LHCN-M2 (cell line): ENCODE measurements around the gene TPD52L1. TPM values are rescaled to one million over a fixed set of nuclear protein-coding genes. Genes with fewer than 3 reads are reported as not detected.

Experiments
- DNase-seq: peaks from one replicate; pipeline ENCODE4 v3.0.0-alpha.2; 2012; ENCODE audit warnings: low read depth
- total RNA-seq: library from RNA; depleted of rRNA; stranded (reverse); fragments of >200 nt; gene quantifications from 2 replicates; pipeline ENCODE4 v1.2.3, GENCODE V29; 2014

The TPD52L1 gene
- total RNA-seq, 1 experiment from 2014 or later: 1.5 TPM

DNA sequence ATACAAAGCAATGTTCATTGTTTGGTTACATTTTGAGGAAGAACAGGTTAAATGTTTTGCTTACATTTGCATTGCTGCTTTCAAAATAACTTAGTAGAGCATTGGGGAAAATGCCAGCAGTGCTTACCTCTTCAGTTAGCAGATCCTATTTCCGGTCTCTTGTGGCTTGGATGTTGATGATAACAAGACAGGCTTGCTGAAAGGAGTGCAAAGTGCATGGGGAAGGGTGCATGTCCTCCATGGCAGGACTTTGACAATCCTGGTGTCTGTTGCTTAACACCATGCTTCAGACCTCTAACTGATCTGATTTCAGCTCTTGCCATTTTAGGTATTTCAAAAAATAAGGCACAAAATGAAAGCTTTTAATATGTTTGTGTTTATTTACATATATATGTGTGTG is 21.1 kb downstream of the TPD52L1 start:
- DNase-seq: no peak

DNA sequence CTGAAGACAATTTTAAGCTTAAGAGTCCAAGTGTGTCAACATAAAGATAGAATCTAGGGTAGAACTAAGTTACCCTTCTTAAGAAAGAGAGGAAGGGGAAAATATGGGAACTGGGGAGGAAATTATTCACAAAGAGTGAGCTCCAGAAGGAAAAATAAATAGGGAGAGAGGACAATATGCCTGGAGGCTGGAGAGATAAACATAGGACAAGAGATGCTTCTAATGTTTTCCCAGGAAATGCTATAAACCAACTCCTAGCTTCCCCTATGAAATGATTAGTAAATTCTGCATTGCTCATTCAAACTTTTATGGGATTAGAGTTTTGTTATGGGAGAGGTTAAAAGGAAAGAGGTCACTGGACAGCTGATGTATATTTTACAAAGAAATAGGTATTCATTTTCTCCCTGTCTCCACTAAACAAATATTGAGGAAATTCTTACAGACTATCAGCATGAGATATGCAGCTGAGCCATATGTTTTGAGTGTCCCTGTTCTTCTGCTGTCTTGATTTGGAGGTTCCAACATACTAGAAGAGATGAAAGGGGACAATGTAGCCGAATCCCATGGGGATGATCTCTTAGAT is 22.0 kb downstream of the TPD52L1 start:
- DNase-seq: no peak

DNA sequence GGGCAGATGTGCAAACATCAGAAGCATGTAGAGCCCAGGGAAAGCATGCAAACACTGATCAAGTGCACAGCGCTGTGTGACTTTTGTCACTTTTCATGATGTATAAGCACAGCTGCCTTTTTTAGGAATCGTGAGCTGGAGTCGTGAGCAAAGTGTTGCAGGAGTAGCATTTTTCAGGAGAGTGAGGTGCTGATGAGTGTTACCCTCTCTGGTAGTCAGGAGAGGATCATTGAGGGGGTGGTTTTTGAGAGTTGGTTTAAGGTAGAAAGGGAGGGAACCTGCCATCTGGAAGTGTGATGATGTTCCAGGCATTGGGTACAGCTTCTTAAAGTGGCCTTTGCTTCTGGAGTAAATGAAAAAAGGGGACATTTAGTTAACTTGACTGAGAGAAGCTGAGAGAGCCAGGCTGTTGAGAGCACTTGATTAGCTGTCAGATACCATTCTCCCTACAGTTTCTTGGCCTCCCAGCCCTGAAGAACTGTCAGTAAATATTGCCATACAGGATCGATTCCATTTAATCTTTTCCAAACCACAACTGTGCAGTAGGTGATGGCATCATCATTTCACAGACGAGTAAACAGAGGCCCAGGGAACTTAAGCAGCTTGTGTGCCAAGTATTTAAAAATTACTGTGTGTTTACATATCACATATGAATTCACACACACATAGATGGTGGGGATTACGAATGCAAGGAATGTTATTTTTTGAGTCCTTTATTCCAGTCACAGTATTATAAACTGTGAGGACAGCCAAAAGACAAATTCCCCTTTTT is 28.9 kb downstream of the TPD52L1 start:
- no peak for DNase-seq

DNA sequence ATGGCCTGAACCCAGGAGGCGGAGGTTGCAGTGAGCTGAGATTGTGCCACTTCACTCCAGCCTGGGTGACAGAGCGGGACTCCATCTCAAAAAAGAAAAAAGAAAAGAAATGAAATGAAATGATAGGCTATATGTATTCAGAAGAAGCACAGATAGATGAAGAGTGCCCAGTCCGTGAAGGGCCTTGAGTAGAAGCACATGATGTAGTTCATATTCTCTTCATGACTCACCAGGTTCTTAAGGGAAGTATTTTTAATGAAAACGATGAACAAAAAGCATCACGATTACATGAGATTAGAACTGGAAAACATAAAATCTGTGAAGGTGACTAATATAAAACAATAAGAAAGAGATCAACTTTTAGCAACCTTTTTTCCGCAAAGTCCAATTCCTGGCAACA is 29.8 kb downstream of the TPD52L1 start:
- peak; percentile 60 for DNase-seq

DNA sequence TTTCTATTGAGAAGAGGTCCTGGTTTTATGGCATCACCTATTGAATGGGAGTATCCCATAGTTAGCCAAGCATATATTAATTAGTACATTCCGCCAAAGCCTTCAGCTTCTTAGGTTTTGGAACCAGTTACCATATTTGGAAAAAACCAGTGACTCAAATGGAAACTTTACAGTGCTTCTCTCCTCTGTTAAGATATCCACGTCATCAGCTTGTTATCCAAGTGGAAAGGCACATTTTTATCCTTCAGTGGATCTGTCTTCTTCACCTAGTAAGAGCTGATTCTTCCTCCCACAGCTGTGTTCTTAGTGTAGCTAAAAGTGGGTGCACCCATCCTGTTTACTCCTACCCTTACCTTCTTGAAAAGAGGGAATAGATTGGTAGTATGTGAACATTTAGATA is 34.5 kb downstream of the TPD52L1 start:
- DNase-seq: no peak

DNA sequence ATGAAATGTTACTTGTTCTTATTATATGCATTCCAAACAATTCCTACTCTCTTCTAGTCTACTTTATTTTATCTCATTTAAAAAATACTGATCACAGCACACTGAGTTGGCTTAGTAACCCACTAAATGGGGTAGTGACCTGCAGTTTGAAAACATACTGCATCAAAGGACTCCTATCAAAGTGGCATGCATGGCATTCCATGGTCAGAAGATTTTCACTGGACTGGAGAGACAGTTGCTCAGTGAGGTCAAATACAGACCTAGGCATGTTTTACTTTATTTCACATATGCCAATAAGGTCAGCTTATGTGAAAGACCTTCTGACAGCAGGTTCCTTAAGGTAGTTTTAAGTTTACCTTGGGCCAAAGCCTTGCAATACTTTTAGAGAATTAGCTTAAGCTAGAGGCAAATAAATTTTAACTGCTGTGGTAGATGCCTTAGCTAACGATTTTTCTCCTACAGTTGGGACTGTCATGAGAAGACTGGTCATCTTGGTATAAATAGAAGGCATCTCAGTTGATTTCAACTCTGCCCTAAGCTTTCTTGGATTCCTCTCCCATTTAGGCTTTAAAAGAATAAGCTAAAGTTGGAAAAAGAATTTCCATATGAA is 35.1 kb downstream of the TPD52L1 start:
- DNase-seq: no peak

DNA sequence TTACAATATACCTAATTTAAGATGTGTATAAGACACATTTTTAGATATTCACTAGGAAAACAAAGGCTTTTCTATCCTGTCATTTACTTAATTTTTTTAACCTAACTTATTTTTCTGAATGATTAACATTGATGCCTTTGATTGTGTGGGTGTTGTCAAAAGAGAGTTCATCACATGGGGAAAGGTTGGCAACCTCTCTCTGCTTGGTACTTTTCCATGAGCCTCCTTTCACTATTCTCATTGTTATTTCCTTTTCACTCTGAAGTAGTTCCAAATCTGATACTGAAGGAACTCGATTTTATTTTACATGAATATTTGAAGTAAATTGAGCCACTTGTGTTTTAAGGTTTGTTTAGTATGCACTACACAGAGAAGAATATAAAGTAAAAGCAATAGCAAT is 35.9 kb downstream of the TPD52L1 start:
- DNase-seq: no peak

DNA sequence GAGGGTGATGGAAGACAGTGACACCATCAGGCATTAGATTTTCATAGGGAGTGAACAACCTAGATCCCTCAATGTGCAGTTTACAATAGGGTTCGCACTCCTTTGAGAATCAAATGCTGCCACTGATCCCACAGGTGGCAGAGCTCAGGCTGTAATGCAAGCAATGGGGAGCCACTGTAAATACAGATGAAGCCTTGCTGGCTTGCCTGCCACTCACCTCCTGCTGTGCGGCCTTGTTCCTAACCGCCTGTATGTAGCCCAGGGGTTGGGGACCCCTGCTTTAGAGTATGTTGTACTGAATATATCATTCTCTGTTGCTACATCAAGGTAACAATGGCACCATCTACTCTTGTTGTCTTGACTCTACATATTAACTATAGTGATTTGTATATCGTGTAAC is 37.1 kb downstream of the TPD52L1 start:
- DNase-seq: no peak

DNA sequence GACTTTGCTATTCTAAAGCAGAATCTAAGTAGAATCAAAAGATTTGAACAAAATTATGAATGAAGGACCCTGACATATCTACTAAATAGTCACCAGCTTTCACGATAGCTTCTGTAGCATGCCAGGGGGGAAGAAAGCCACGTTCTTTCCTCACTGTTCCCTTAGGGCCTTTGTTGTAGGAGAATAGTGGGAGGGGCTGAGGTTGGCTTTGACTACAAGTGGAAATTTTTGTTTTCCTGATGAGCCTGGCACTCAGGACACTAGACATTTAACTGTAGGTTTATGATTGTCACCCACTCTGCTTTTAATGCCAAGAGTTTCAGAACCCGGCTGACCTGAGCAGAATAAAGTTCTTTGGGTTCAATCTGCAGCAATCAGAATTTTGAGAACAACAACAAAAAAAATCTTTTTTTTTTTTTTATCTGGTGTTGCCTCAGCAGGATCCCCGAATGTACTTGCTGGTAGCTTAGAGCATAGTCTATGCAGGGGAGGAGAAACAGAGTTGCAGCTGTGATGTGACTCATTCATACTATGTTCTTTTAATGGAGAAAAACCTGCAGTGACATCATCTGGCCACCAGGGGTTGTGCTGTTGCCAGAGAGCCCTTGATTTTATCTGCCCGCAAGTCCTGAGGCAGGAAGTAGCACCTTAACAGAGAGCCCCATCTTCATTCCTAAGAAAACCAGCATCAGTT is 38.5 kb downstream of the TPD52L1 start:
- DNase-seq: peak; percentile 92

DNA sequence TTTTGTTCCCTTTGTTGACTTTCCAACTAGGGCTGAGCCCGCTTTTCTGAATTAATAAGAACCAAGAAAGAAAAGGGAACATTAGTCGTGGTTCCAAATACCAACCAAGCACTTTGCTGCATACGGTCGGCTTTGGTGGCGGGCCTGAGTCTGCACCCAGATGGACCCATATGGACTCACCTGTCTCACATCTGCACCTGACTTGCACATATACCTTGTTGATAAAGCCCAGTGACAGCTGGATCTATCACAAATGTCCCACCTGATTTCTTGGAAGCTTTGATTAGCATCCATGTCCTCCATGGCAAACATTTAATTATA is 39.0 kb downstream of the TPD52L1 start:
- no peak for DNase-seq

DNA sequence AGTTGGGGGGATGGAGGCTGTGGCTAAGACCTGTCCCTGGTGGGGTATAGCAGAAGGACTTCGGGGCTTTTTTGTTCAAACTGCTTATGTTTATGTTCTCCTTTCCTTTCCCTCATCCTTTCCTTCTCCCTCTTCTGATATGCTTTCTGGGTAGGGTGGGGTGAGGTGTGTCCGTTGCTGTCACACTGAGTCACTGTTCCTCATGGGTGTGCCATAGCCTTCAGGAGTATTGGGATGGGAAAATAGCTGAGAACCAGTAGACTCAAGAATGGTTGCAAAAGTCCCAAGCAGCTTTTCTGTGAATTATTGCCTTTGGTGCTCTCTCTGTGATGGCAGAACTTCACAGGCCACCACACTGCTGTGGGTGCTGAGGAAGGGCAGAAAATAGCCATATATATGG is 39.6 kb downstream of the TPD52L1 start:
- no peak for DNase-seq

DNA sequence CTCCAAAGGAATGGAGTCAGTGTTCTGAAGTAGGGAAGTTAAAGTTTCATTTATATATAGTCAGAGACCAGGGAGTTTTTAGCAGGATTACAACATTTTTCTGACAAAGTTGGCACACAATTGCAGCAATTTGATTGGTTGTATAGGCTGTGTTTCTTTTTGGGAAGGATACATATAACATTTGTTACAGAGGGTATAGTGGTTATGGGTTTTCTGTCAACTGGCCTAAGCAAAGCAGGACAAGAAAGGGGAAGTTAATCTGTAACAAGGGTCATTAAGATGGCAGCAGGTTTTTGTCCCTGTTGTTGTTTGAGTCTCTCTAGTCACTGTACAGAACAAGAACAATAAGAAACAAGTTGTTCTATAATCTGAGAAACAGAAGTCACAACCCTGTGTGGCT is 41.4 kb downstream of the TPD52L1 start:
- no peak for DNase-seq

DNA sequence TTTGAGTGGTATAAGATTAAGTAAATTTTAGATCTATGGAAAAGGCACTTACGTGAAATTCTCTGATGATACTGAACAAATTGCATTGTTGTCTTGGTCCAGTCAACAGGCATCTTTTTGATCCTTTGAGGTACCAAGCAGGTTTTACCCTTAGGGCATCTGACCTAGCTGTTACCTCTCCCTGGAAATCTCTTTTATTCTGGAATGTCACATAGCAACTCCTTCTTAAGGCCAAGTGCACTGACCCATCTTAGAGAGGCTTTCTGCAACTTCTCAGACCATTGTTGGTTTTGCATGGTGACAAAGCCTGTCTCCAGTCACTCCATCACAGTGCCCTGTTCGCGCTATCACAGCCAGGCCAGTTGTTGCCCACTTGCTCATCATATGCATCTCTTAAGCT is 42.0 kb downstream of the TPD52L1 start:
- DNase-seq: no peak

DNA sequence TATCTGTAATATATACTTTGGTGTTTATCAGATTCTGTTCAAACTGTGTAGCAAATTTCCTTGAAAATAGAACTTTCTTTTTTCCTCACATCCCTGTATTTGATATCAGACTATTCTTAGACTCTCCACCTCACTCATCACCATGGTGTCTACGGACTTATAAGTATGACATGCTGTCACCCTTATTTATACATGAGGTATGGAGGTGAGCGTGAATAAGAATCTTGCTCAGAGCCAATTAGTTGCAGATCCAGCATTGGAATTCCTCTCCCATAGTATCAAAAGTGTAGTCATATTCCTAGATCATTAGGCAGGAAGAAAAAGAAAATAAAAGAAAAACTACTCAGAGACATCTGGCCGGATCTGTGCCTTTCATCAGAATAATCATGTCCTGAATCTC is 43.0 kb downstream of the TPD52L1 start:
- no peak for DNase-seq

DNA sequence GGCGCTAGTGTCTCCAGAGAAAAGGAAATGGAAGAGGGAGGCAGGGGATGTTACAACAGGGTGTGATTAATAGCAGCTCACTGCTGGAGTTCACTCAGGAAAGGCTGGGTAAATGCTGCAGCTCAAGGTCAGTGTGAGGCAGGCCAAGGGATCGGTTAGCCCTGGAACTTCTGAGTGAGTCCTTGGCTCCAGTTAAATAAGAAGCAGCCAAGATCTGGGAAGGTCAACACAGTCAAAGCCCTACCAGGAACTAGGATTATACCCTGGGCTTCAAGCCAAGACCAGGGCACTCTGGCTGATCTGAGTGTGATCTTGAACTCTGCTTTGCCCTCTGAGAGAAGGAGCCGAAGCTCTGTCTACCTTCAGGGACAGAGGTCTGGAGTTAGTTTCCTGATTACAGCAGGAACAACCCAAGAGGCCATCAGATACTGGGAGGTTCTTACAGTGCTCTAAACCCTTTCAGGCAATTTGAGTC is 44.3 kb downstream of the TPD52L1 start:
- peak; percentile 85 for DNase-seq

DNA sequence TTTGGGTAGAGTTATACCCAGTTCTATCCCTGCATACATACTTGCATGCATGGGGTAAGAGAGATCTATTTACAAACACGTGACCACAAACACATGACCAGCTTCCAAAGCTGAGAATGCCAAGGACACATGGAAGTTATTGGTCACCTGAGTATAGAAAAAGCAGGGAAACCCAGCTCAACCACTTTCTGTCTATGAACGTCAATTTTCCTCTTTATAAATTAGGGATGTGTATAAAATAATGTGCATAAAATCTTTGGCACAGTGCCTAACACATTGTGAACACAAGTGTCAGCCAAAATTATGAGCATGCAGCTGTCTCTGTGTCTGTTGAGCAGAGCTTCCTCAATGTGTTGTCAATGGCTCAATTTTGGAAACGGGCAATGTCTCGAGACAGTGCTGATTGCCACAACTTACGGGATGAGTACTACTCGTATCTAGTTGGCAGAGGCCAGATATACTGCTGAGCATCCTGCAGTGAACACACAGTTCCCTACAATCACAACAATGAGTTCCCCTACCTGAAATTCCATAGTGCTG is 44.9 kb downstream of the TPD52L1 start:
- DNase-seq: peak; percentile 38

DNA sequence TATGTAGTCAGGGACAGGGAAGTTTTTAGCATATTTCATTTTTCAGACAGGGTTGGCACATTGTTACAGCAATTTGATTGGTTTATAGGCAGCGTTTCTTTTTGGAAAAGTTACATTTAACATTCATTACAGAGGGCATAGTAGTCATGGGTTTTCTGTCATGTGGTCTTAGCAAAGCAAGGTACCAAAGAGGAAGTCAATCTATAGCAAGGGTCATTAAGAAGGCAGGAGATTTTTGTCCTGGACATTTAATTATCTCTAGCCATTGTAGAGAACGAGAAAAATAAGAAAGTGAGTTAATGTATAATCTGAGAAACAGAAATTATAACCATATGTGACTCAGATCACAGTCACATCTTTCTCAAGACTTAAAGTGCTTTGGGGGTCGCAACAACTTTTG is 47.4 kb downstream of the TPD52L1 start:
- no peak for DNase-seq

DNA sequence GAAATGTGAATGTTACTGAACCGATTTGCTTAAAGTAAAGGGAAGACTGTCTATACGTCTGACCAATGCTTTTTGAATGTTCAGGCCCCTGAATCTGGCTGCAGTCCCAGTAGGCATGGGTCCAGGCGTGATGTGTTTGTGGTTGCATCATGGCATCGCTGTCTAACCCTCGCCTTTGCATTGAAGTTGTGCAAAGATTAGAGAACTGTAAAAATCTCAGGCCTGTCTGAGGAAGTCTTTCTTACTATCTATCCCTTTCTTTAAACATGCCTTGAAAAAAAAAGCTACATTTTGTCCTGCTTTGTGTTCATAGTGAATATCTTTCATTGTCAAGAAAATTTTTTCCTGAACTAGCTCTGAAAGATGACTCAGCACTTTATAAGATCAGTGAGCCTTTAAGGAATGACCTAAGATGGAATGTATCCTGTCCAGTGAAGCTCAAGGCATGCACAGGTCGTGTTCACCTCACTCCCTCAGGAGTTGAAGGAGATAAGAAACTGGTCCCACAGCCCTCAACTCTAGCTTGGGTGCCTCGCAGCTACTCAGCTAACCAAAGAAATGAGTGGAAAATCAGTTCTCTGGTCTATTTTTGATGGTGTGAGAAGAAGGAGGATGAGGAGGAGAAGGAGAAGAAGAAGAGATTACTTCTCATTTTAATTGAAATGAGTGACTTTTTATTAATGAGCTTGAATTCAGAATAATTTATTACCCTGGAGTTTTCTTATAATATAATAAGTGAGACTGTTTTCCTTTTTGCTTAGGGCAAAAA is 48.6 kb downstream of the TPD52L1 start:
- peak; percentile 77 for DNase-seq

DNA sequence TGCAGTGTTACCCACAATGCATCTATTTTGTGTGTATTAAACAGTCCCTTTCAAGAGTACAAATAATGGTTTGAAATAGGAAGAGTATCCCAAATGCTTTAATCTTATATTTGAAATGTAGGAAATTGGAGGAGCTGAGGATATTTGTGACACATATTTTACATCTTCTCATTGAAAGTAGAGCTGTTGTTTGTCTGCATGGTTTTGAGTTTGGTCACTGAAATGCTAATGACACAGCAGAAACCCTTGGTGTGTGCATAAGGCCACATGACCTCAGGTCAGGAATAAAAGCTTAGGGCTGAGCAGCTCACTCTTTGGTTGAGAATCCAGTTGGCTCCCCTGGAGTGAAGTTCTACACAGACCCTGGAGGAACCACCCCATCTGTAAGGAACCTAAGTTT is 49.8 kb downstream of the TPD52L1 start:
- peak; percentile 27 for DNase-seq

DNA sequence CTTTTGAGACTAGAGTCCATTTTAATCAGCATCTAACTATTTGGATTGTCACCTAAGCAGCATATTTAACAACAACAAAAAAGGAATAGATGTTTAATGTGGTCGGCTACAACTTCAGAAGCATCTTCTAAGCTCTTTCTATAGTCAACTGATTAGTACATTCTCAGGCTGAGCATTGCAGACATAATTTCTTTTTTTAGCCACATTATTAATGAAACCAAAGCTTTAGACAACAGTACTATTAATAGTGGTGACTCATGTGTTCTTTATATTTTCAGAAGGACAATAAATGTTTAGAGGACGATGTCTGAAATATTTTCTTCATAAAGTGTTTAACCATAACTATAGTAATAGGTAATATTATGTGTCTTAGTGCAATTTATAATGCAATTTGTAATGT is 52.4 kb downstream of the TPD52L1 start:
- DNase-seq: no peak

DNA sequence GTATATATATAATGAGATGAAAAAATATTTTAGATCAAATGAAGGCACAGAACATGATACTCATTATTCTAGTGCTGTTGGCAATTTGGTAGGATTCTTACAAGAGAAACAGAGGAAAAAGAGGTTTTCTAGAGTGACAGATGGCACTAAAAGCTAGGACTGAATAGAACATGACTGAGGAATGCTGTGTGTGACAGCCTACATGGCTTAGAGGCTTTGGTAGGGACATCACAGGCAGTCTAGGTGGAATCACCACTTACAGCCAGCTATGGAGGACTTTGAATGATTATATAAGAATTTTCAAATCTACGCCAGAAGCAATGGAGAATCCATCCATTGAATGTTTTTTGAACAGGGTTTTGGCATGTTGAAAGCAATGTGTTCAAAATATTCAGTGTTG is 52.8 kb downstream of the TPD52L1 start:
- DNase-seq: no peak

DNA sequence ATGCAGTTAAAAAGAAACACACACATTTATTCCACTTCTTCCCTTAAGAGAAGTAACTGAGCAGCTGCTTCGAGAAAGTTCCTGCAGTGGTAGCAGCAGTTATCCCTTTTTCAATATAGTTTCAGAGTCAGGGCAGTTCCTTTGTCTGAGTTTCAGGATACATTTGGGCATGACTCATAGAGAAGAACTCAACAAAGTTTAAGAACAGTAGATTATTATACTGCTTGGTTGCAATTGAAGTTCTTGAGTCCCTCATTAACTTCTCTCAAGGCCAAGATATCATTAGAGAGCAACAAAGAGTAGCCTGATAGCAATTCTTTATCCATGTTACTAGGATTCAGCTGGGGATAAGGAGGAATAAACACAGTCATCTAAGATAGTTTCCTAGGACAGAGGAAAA is 54.4 kb downstream of the TPD52L1 start:
- DNase-seq: peak; percentile 31
